Activated T-cell treated with anti-CD3 and anti-CD28 coated beads, Interleukin-2, amount 50 U/mL, for 24 hours (primary cell): ENCODE measurements around the gene FHL1.
"Not testable (repeated sequence)": the region's sequence is repeated elsewhere in the genome, so short reads cannot be mapped to it uniquely, and the experiment has no call there.

Source experiments
- DNase-seq: peaks from one replicate; pipeline ENCODE4 v3.0.0-alpha.2; 2020
- H3K27ac Mint-ChIP-seq: 2 replicates; pipeline ENCODE4 v1.8.0; 2020; ENCODE audit warnings: mild to moderate bottlenecking, mixed read lengths
- H3K27me3 Mint-ChIP-seq: 2 replicates; pipeline ENCODE4 v1.8.0; 2020; ENCODE audit warnings: mixed read lengths
- H3K36me3 Mint-ChIP-seq: 2 replicates; pipeline ENCODE4 v1.8.0; 2020; ENCODE audit warnings: low read depth, mixed read lengths
- H3K4me1 Mint-ChIP-seq: 2 replicates; pipeline ENCODE4 v1.8.0; 2020; ENCODE audit warnings: low read depth, mixed read lengths
- H3K4me3 Mint-ChIP-seq: 2 replicates; pipeline ENCODE4 v1.8.0; 2020; ENCODE audit warnings: mild to moderate bottlenecking, moderate library complexity, mixed read lengths
- H3K9me3 Mint-ChIP-seq: 2 replicates; pipeline ENCODE4 v1.8.0; 2020; ENCODE audit warnings: mixed read lengths

The FHL1 gene

DNA sequence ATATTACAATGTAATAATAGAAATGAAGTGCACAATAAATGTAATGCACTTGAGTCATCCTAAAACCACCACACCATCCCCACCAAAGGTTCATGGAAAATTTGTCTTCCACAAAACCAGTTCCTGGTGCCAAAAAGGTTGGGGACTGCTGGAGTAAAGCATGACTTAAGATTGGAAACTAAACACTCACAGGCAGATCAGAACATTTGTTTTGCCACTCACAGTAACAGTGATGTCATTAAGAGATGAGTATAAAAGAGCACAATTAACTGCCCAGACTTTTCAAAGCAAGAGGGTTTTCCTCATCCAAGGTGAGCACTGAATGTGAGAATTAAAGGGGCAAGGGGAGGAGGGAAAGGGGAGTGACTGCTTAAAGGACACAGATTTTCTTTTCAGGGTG lies 68.2 kb downstream of the FHL1 start:
- no peaks in the 10 kb centered on the region for H3K9me3 Mint-ChIP-seq
- peaks cover 50% of the 10 kb centered on the region for H3K36me3 Mint-ChIP-seq
- H3K4me3 Mint-ChIP-seq = no peak overlapping the region
- no peaks in the 10 kb centered on the region for H3K4me1 Mint-ChIP-seq
- no peak for DNase-seq
- H3K27me3 Mint-ChIP-seq = peaks cover 21% of the 10 kb centered on the region
- H3K27ac Mint-ChIP-seq = no peak overlapping the region

DNA sequence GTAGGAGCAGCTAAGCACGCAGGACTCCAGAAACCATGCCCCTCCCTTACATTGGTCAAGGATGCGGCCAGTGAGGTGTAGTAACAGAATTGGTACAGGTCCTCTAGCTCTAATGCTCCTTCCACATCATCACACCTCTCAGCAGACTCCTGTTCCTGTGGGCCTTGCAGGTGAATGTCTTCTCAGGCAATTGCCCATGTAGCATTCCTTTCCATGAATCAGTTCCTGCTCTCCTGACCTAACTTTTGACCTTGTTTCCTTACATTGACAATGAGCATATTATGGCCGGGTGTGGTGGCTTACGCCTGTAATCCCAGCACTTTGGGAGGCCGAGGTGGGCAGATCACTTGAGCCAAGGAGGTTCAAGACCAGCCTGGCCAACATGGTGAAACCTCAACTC lies 72.6 kb downstream of the FHL1 start:
- no peak for DNase-seq
- H3K4me3 Mint-ChIP-seq = no peak overlapping the region
- peaks cover 19% of the 10 kb centered on the region for H3K27me3 Mint-ChIP-seq
- H3K36me3 Mint-ChIP-seq = peaks cover 72% of the 10 kb centered on the region
- no peak overlapping the region for H3K27ac Mint-ChIP-seq
- H3K4me1 Mint-ChIP-seq = no peaks in the 10 kb centered on the region
- H3K9me3 Mint-ChIP-seq = no peaks in the 10 kb centered on the region

- H3K4me3 Mint-ChIP-seq = no peak overlapping the region
Measured at GRCh38 chrX:136220540-136220939, 73.2 kb downstream of the FHL1 start.

DNA sequence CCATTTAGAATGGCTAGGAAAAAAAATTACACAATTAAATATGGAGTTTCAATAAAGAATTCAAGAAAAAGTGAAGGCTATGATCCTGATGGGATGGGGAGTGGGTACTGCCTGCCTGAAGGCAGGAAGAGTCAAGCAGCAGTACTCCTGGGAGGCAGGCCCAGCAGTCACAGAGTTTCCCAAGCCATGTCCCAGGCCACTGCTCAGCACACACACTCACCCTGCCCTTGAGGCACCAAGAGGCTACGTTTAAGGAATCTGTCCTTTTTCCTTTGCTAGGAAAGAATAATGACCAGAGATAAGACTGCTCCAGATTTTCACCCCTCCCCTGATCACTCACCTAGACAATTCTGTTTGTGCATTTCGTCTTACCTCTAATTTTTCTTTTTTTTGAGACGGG lies 73.6 kb downstream of the FHL1 start:
- H3K27ac Mint-ChIP-seq = peak overlapping the region; percentile 27
- H3K4me1 Mint-ChIP-seq = no peaks in the 10 kb centered on the region

More at GRCh38 chrX:136220540-136220939, 73.2 kb downstream of the FHL1 start:
- Mint-ChIP-seq H3K27me3 (peaks cover 15% of the 10 kb centered on the region), H3K27ac (peak overlapping the region; percentile 27), H3K4me1 (no peaks in the 10 kb centered on the region), H3K9me3 (no peaks in the 10 kb centered on the region), H3K36me3 (peaks cover 76% of the 10 kb centered on the region)
- no peak for DNase-seq

GRCh38 chrX:136221851-136222513 lies 74.6 kb downstream of the FHL1 start:
- no peak overlapping the region for H3K4me3 Mint-ChIP-seq
- no peak overlapping the region for H3K27ac Mint-ChIP-seq
- H3K36me3 Mint-ChIP-seq = peaks cover 83% of the 10 kb centered on the region

More for the DNA sequence above, 73.6 kb downstream of the FHL1 start:
- H3K36me3 Mint-ChIP-seq = peaks cover 80% of the 10 kb centered on the region
- H3K4me3 Mint-ChIP-seq = no peak overlapping the region
- no peaks in the 10 kb centered on the region for H3K9me3 Mint-ChIP-seq
- H3K27me3 Mint-ChIP-seq = peaks cover 15% of the 10 kb centered on the region
- no peak for DNase-seq

DNA sequence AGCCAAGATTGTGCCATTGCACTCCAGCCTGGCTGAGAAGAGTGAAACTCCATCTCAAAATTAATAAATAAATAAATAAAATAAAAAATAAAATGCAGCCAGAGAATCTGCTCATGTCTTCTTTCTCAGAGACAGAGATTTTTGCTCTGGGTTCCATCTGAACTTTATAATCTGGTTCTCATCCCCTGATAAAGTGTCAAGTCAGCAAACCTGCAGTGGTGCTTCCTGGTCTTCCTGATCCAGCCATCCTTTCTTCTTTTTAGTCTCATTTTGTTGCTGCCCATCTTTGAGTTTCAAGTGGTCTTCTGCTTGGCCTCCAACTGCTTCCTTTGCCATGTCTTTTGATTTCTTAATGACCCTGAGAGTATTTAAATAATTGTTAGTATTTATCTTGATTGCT lies 79.7 kb downstream of the FHL1 start:
- H3K9me3 Mint-ChIP-seq = no peaks in the 10 kb centered on the region
- H3K27me3 Mint-ChIP-seq = peaks cover 14% of the 10 kb centered on the region
- DNase-seq = no peak
- peaks cover 86% of the 10 kb centered on the region for H3K36me3 Mint-ChIP-seq
- peaks cover 20% of the 10 kb centered on the region for H3K4me1 Mint-ChIP-seq
- no peak overlapping the region for H3K4me3 Mint-ChIP-seq
- H3K27ac Mint-ChIP-seq = no peak overlapping the region

More at GRCh38 chrX:136221851-136222513, 74.6 kb downstream of the FHL1 start:
- no peak for DNase-seq
- no peaks in the 10 kb centered on the region for H3K9me3 Mint-ChIP-seq
- H3K27me3 Mint-ChIP-seq = peaks cover 15% of the 10 kb centered on the region
- H3K4me1 Mint-ChIP-seq = no peaks in the 10 kb centered on the region

GRCh38 chrX:136227948-136228838 lies 80.9 kb downstream of the FHL1 start:
- no peak overlapping the region for H3K4me3 Mint-ChIP-seq
- H3K36me3 Mint-ChIP-seq = peaks cover 82% of the 10 kb centered on the region
- peaks cover 12% of the 10 kb centered on the region for H3K27me3 Mint-ChIP-seq
- H3K4me1 Mint-ChIP-seq = peaks cover 20% of the 10 kb centered on the region
- peak overlapping the region; percentile 16 for H3K27ac Mint-ChIP-seq
- no peaks in the 10 kb centered on the region for H3K9me3 Mint-ChIP-seq
- no peak for DNase-seq

DNA sequence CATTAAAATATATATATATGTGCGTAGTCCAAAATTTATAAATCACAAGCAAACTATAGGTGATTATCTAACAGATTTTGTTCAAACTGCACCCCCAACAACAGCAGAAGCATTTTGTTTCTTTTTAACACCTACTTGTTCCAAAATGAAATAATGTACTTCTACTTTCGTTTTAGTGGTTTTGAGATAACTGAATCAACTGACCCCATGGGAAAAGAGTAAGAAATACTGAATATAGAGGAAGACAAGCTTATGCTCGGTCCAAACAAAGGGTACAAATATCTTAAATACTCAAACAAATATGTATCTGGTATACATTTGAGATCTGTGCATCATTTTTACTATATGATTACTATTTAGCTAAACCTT lies 81.5 kb downstream of the FHL1 start:
- Mint-ChIP-seq H3K27ac (no peak overlapping the region), H3K9me3 (no peaks in the 10 kb centered on the region), H3K4me1 (peaks cover 20% of the 10 kb centered on the region), H3K4me3 (no peak overlapping the region), H3K27me3 (peaks cover 12% of the 10 kb centered on the region), H3K36me3 (peaks cover 81% of the 10 kb centered on the region)
- DNase-seq = no peak

DNA sequence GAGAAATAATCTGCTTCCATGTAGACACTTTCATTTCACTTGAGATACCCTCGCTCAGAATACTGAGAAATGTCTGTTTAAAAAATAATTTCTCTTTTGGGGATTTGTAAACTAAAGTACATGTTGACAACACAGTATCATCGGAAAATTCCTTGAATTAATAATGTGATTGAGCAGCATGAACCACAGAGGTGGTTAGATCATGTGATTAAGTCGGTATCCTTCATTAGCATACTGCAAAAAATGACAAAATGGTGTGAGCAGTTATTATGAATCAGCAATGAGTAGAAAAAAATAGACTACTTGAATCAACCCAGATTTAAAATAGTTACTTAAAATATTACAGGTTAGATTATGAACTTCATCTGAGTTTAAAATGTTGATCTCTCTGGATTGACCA lies 89.7 kb downstream of the FHL1 start:
- Mint-ChIP-seq H3K4me1 (peaks cover 3% of the 10 kb centered on the region), H3K27ac (no peak overlapping the region), H3K4me3 (no peak overlapping the region), H3K27me3 (peaks cover 10% of the 10 kb centered on the region), H3K9me3 (no peaks in the 10 kb centered on the region), H3K36me3 (peaks cover 69% of the 10 kb centered on the region)
- no peak for DNase-seq

DNA sequence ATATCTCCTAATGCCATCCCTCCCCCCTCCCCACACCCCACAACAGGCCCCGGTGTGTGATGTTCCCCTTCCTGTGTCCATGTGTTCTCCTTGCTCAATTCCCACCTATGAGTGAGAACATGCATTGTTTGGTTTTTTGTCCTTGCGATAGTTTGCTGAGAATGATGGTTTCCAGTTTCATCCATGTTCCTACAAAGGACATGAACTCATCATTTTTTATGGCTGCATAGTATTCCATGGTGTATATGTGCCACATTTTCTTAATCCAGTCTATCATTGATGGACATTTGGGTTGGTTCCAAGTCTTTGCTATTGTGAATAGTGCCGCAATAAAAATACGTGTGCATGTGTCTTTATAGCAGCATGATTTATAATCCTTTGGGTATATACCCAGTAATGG lies 90.5 kb downstream of the FHL1 start:
- H3K27ac Mint-ChIP-seq, DNase-seq, H3K9me3 Mint-ChIP-seq, H3K4me1 Mint-ChIP-seq, H3K4me3 Mint-ChIP-seq: not testable (repeated sequence)
- H3K27me3 Mint-ChIP-seq = peaks cover 14% of the 10 kb centered on the region
- peaks cover 72% of the 10 kb centered on the region for H3K36me3 Mint-ChIP-seq

DNA sequence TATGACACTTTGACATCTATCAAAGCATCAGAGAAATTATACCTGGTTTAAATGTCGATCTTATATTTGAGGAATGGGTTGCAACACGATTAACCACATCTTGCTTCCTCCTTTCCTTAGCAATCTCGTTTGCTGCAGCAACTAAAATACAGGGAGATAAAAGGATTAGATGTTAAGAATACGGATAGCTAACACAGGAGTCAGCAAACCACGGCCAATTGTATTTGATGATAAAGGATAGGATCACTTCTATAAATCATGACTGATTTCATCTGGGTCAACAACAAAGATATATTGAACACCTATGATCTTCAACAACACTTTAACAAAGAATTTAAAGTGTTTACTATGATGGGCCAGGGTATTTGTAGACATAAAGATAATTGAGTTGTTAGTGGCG lies 98.9 kb downstream of the FHL1 start:
- H3K4me1 Mint-ChIP-seq = peaks cover 13% of the 10 kb centered on the region
- DNase-seq = no peak
- H3K4me3 Mint-ChIP-seq = no peak overlapping the region
- no peaks in the 10 kb centered on the region for H3K9me3 Mint-ChIP-seq
- H3K27me3 Mint-ChIP-seq = peaks cover 24% of the 10 kb centered on the region
- H3K27ac Mint-ChIP-seq = no peak overlapping the region
- H3K36me3 Mint-ChIP-seq = peaks cover 33% of the 10 kb centered on the region

GRCh38 chrX:136250191-136251040 lies 103.1 kb downstream of the FHL1 start:
- peak; percentile 61 for DNase-seq
- Mint-ChIP-seq H3K27ac (peak overlapping the region; percentile 76), H3K9me3 (no peaks in the 10 kb centered on the region), H3K27me3 (peaks cover 20% of the 10 kb centered on the region), H3K4me1 (peaks cover 17% of the 10 kb centered on the region), H3K4me3 (peak overlapping the region; percentile 78), H3K36me3 (peaks cover under 1% of the 10 kb centered on the region)

DNA sequence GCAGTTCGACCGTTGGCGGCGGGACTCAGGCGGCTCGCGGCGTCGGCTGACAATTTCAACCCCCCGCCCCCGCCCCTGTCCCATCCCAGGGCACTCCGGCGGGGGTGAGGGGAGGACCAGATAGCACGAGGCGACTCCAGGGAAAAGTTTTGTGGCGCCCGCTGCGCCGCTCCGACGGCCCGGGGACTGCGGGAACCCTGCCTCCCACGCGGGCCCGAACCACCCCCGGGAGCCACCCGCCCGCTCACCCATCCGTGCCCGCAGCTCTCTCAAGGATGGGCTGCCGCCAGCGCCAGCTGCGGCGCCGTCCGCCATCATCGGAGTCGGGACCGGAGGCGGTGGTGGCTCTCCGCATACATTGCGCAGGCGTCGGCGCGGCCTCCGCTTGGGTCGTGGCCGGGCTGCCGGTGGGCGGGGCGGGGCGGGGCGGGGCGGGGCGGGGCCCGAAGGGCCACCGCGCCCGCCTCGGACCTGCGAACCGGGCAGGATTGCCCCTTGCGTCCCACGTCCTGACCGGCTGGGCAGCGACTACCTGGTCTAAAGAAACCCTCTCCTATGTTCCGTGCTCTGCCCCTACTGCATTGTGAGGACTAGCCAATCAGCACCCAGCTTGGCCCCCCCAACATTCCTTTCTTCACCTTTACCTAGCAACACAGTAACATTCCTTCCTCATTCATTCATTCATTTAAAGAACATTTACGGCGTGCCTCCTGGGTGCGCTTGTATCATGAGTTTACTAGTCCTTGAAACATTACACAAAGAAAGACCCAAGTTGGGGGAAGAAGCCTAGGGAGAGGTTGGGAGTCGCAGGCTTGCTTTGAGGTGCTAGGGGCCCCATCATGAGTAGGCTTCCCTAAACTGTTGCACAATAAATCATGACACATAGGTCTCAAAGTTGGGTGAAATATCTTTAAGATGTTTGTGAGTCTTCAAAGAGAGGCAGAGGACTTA lies 104.0 kb downstream of the FHL1 start, which contains the start of gene MAP7D3:
Gene MAP7D3 (minus strand): TSS at position 360 of the 951 bp plus-strand sequence. CDS start 42 bp downstream, at position 318.
- H3K4me3 Mint-ChIP-seq = peak within 1 kb of the TSS; percentile 78
- H3K27ac Mint-ChIP-seq = peak within 1 kb of the TSS; percentile 76
- H3K27me3 Mint-ChIP-seq = peaks cover 20% of the 10 kb centered on the region
- H3K9me3 Mint-ChIP-seq = no peaks in the 10 kb centered on the region
- DNase-seq = peak; percentile 78
- H3K36me3 Mint-ChIP-seq = no peaks in the 10 kb centered on the region
- peaks cover 17% of the 10 kb centered on the region for H3K4me1 Mint-ChIP-seq
